ENCODE results near the gene ERBB2. TPM values are rescaled to one million over a fixed set of nuclear protein-coding genes. Genes with fewer than 3 reads are reported as not detected.

The ERBB2 gene
- total and polyA plus RNA-seq, 9 of the 15 experiments (the other 6 are each of a cell fraction or from before 2014, with no cell fraction given): 0.74 to 5.6 (median 3.3) TPM

DNA sequence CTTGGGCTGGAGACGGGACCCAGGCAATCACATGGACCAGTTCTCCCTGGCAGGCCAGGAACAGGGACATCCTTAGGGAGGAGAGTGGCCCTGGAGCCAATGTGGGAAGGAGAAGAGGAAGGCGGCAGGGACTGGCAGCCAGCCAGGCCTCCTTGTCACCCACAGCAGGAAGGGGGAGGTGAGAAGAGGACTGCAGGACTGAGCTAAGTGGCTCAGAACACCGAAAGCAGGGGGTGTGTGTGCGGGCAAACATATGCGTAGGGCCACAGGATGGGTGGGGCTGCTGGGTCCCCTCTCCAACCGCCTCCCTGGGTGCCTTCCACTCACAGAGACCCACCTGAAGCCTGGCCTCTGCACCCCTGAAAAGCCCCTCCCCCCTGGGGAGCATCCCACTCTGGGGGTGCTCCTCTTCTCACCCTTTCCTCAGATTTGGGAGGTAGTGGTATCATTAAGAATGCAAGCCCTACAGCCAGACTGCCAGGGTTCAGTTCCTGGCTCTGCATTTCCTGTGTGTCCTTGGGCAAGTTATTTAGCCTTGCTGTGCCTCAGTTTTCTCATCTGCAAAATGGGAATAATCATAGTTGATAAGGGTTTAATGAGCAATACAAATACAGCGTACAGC is 23.6 kb upstream of the ERBB2 start (continued):
- no peak for TF ChIP-seq KLF10 (CRISPR knock-in tag; IDR thresholded peaks at IDR 0.05)

GRCh38 chr17:39677072-39677471 is 22.8 kb upstream of the ERBB2 start:
- peaks cover 5% of the 10 kb centered on the region; the same call in 2 of the 3 replicates for H3K36me3 ChIP-seq (ENCODE audit: control insufficient read depth, insufficient read depth, low read length)
- no peak overlapping the region for H3K4me3 ChIP-seq
- H3K79me2 ChIP-seq (ENCODE audit: control insufficient read depth, insufficient read depth, low read length): no peaks in the 10 kb centered on the region
- DNase-seq (ENCODE audit: extremely low read depth in 1 of 4, low spot score in 3 of 4) (no peak), ATAC-seq (no peak), FAIRE-seq (no peak)
- H3K9me1 ChIP-seq (ENCODE audit: control insufficient read depth, insufficient read depth, low read length): no peaks in the 10 kb centered on the region
- no peaks in the 10 kb centered on the region for H3K9me3 ChIP-seq (replicated peaks; ENCODE audit: control insufficient read depth, insufficient read depth, low read depth, low read length)
- no TSS peak for BruUV-seq (replicated peaks)
- H3K4me1 ChIP-seq (replicated peaks in 1 of 2; ENCODE audit: control insufficient read depth in 2 of 2, insufficient read depth in 2 of 2, low read length in 2 of 2): peaks cover 30 to 60% of the 10 kb centered on the region in 2 experiments; a peak in 4 of 5 replicates
- intact Hi-C loops (cut with micrococcal nuclease) (no loop called here), in situ Hi-C loops (cut with MboI) (no loop called here)
- 68% methylated on average over 8 of the region's 8 CpGs for WGBS (ENCODE audit: insufficient coverage, low coverage, missing lambda C conversion rate)
- H3K27me3 ChIP-seq (ENCODE audit: control insufficient read depth in 2 of 2, insufficient read depth in 2 of 2, low read length in 2 of 2): no peaks in the 10 kb centered on the region
- no peak overlapping the region for H3K4me2 ChIP-seq (ENCODE audit: insufficient read depth, low read length)
- no peak overlapping the region for H3K27ac ChIP-seq (ENCODE audit: extremely low read depth, low read depth, low read length)
- H3K9ac ChIP-seq (ENCODE audit: insufficient read depth in 1 of 2, low read depth in 2 of 2, low read length in 2 of 2): no peak overlapping the region; a peak in 1 of 4 replicates
- H4K20me1 ChIP-seq (replicated peaks; ENCODE audit: control insufficient read depth, insufficient read depth, low read length): no peaks in the 10 kb centered on the region; the same call in 1 of the 2 replicates
- H2AFZ ChIP-seq (ENCODE audit: low read depth, low read length): no peak overlapping the region
- ChIA-PET POLR2A (interaction anchor here (1.4 to 1.6 kb wide), 2 partner anchors 10 to 11 kb away, joined by 6 to 12 read pairs; partner anchors contain the start of gene PGAP3), CTCF (ENCODE audit: low intra/inter-chr PET ratio) (no interaction called here)
- TF ChIP-seq ATF7 (IDR thresholded peaks at IDR 0.05) (no peak), ZNF740 (CRISPR knock-in tag; IDR thresholded peaks at IDR 0.05) (no peak), ZNF740 (tag; IDR thresholded peaks at IDR 0.05) (no peak), SLC30A9 (CRISPR knock-in tag; IDR thresholded peaks at IDR 0.05) (no peak), ZNF507 (tag; conservative IDR thresholded peaks at IDR 0.05) (no peak), FOXM1 (IDR thresholded peaks at IDR 0.05; ENCODE audit: low read depth) (no peak), FOXM1 (CRISPR knock-in tag; IDR thresholded peaks at IDR 0.05; ENCODE audit: low read depth) (no peak), CSDE1 (IDR thresholded peaks at IDR 0.05) (no peak)
- TF ChIP-seq, protein P1, sequence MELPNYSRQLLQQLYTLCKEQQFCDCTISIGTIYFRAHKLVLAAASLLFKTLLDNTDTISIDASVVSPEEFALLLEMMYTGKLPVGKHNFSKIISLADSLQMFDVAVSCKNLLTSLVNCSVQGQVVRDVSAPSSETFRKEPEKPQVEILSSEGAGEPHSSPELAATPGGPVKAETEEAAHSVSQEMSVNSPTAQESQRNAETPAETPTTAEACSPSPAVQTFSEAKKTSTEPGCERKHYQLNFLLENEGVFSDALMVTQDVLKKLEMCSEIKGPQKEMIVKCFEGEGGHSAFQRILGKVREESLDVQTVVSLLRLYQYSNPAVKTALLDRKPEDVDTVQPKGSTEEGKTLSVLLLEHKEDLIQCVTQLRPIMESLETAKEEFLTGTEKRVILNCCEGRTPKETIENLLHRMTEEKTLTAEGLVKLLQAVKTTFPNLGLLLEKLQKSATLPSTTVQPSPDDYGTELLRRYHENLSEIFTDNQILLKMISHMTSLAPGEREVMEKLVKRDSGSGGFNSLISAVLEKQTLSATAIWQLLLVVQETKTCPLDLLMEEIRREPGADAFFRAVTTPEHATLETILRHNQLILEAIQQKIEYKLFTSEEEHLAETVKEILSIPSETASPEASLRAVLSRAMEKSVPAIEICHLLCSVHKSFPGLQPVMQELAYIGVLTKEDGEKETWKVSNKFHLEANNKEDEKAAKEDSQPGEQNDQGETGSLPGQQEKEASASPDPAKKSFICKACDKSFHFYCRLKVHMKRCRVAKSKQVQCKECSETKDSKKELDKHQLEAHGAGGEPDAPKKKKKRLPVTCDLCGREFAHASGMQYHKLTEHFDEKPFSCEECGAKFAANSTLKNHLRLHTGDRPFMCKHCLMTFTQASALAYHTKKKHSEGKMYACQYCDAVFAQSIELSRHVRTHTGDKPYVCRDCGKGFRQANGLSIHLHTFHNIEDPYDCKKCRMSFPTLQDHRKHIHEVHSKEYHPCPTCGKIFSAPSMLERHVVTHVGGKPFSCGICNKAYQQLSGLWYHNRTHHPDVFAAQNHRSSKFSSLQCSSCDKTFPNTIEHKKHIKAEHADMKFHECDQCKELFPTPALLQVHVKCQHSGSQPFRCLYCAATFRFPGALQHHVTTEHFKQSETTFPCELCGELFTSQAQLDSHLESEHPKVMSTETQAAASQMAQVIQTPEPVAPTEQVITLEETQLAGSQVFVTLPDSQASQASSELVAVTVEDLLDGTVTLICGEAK (IDR thresholded peaks at IDR 0.05): no peak
- TF ChIP-seq, protein P1 (CRISPR knock-in tag; IDR thresholded peaks at IDR 0.05): no peak
